Measurements from ENCODE around the gene DHCR7. TPM values are rescaled to one million over a fixed set of nuclear protein-coding genes. Genes with fewer than 3 reads are reported as not detected.

DHCR7 gene
- total and polyA plus RNA-seq, 2 experiments from 2014 or later, result 140 to 303 TPM

GRCh38 chr11:71450939-71451338 is 2.7 kb upstream of the DHCR7 start:
- Histone ChIP-seq H3K9me3 (ENCODE audit: low read depth) (no peaks in the 10 kb centered on the region), H3K36me3 (replicated peaks; ENCODE audit: insufficient read depth, low read depth) (no peaks in the 10 kb centered on the region), H3K27ac (no peak overlapping the region), H2AFZ (no peak overlapping the region), H4K20me1 (ENCODE audit: insufficient read depth, poor library complexity, severe bottlenecking) (peaks cover 6% of the 10 kb centered on the region), H3K9me2 (replicated peaks; ENCODE audit: insufficient read depth) (no peaks in the 10 kb centered on the region), H3K4me2 (peak overlapping the region; percentile 92), H3K79me2 (peaks cover 53% of the 10 kb centered on the region), H3K4me3 (no peak overlapping the region), H3K27me3 (no peaks in the 10 kb centered on the region), H3K4me1 (ENCODE audit: insufficient read depth) (peaks cover 35% of the 10 kb centered on the region)
- TF ChIP-seq EZH2phosphoT487 (IDR thresholded peaks at IDR 0.05; ENCODE audit: low read depth, severe bottlenecking, unreplicated experiment) (no peak), CTCF (IDR thresholded peaks at IDR 0.05; ENCODE audit: poor library complexity) (no peak), EZH2 (IDR thresholded peaks at IDR 0.05; ENCODE audit: borderline replicate concordance) (no peak)
- WGBS (ENCODE audit: low lambda C conversion rate, missing lambda C conversion rate), result 93% methylated on average over 3 of the region's 3 CpGs
- DNase-seq (ENCODE audit: low spot score), result no peak

GRCh38 chr11:71450507-71450906 is 2.3 kb upstream of the DHCR7 start:
- whole genome bisulfite sequencing (ENCODE audit: low lambda C conversion rate, missing lambda C conversion rate), result 68% methylated on average over 2 of the region's 2 CpGs
- no peak for DNase-seq (ENCODE audit: low spot score)
- no peak for TF ChIP-seq EZH2phosphoT487 (IDR thresholded peaks at IDR 0.05; ENCODE audit: low read depth, severe bottlenecking, unreplicated experiment)
- TF ChIP-seq CTCF (IDR thresholded peaks at IDR 0.05; ENCODE audit: poor library complexity), result no peak
- no peak for TF ChIP-seq EZH2 (IDR thresholded peaks at IDR 0.05; ENCODE audit: borderline replicate concordance)
- peaks cover 6% of the 10 kb centered on the region for H4K20me1 ChIP-seq (ENCODE audit: insufficient read depth, poor library complexity, severe bottlenecking)
- no peaks in the 10 kb centered on the region for H3K27me3 ChIP-seq
- H3K4me3 ChIP-seq, result no peak overlapping the region
- no peak overlapping the region for H3K27ac ChIP-seq
- H3K9me3 ChIP-seq (ENCODE audit: low read depth), result no peaks in the 10 kb centered on the region
- H2AFZ ChIP-seq, result no peak overlapping the region
- peak overlapping the region; percentile 92 for H3K4me2 ChIP-seq
- H3K79me2 ChIP-seq, result peaks cover 53% of the 10 kb centered on the region
- no peaks in the 10 kb centered on the region for H3K9me2 ChIP-seq (replicated peaks; ENCODE audit: insufficient read depth)
- H3K4me1 ChIP-seq (ENCODE audit: insufficient read depth), result peaks cover 35% of the 10 kb centered on the region
- H3K36me3 ChIP-seq (replicated peaks; ENCODE audit: insufficient read depth, low read depth), result no peaks in the 10 kb centered on the region

GRCh38 chr11:71449596-71449995 is 1.4 kb upstream of the DHCR7 start:
- 28% methylated on average over 6 of the region's 6 CpGs for WGBS (ENCODE audit: low lambda C conversion rate, missing lambda C conversion rate)
- Histone ChIP-seq H3K4me1 (ENCODE audit: insufficient read depth) (peaks cover 35% of the 10 kb centered on the region), H3K79me2 (peaks cover 58% of the 10 kb centered on the region), H3K9me2 (replicated peaks; ENCODE audit: insufficient read depth) (no peaks in the 10 kb centered on the region), H3K27me3 (no peaks in the 10 kb centered on the region), H3K4me3 (peak overlapping the region; percentile 76), H2AFZ (peak overlapping the region; percentile 75), H4K20me1 (ENCODE audit: insufficient read depth, poor library complexity, severe bottlenecking) (peaks cover 6% of the 10 kb centered on the region), H3K4me2 (peak overlapping the region; percentile 92), H3K36me3 (replicated peaks; ENCODE audit: insufficient read depth, low read depth) (no peaks in the 10 kb centered on the region), H3K27ac (no peak overlapping the region), H3K9me3 (ENCODE audit: low read depth) (no peaks in the 10 kb centered on the region)
- DNase-seq (ENCODE audit: low spot score), result no peak
- TF ChIP-seq EZH2 (IDR thresholded peaks at IDR 0.05; ENCODE audit: borderline replicate concordance) (no peak), EZH2phosphoT487 (IDR thresholded peaks at IDR 0.05; ENCODE audit: low read depth, severe bottlenecking, unreplicated experiment) (no peak), CTCF (IDR thresholded peaks at IDR 0.05; ENCODE audit: poor library complexity) (no peak)

Data from hepatocyte (in vitro differentiated cells).